SJCRH30 (cell line): ENCODE data around the gene USO1. TPM values are rescaled to one million over a fixed set of nuclear protein-coding genes. Genes with fewer than 3 reads are reported as not detected.

Experiments used
- DNase-seq, 2 experiments: peaks; one replicate each; pipeline ENCODE4 v3.0.0-alpha.2; 2015 to 2020
- H3K27ac ChIP-seq: fragments of 250-450 bp; sonication (Bioruptor Pico); 2 replicates; pipeline ENCODE4 v1.5.1; 2020; ENCODE audit warnings: mild to moderate bottlenecking, moderate library complexity
- H3K27me3 ChIP-seq: fragments of 250-450 bp; sonication (Bioruptor Pico); 2 replicates; pipeline ENCODE4 v1.5.1; 2020; ENCODE audit warnings: mild to moderate bottlenecking, moderate library complexity
- H3K36me3 ChIP-seq: fragments of 250-450 bp; sonication (Bioruptor Pico); 2 replicates; pipeline ENCODE4 v1.5.1; 2020; ENCODE audit warnings: mild to moderate bottlenecking, moderate library complexity
- H3K4me1 ChIP-seq: fragments of 250-450 bp; sonication (Bioruptor Pico); 2 replicates; pipeline ENCODE4 v1.5.1; 2020; ENCODE audit warnings: mild to moderate bottlenecking, moderate library complexity
- H3K4me3 ChIP-seq: fragments of 250-450 bp; sonication (Bioruptor Pico); 2 replicates; pipeline ENCODE4 v1.5.1; 2020; ENCODE audit warnings: mild to moderate bottlenecking, moderate library complexity
- H3K9me3 ChIP-seq: fragments of 250-450 bp; sonication (Bioruptor Pico); replicated peaks from 2 replicates; pipeline ENCODE4 v1.5.1; 2020; ENCODE audit warnings: mild to moderate bottlenecking, moderate library complexity
- total RNA-seq: library from RNA; depleted of rRNA; stranded (reverse); fragments of >200 nt; shearing (Covaris generic); gene quantifications from 2 replicates; pipeline ENCODE4 v1.2.3, GENCODE V29; 2014; rRNA removed

Gene USO1
- total RNA-seq, 1 experiment from 2014 or later = 94.9 TPM

- Histone ChIP-seq H3K9me3 (peaks cover 6% of the 10 kb centered on the region; the same call in 1 of the 2 replicates), H3K4me1 (no peaks in the 10 kb centered on the region), H3K36me3 (no peaks in the 10 kb centered on the region), H3K4me3 (no peak overlapping the region), H3K27me3 (no peaks in the 10 kb centered on the region), H3K27ac (no peak overlapping the region)
- DNase-seq = no peak
Observed at GRCh38 chr4:75858721-75859120, 134.3 kb downstream of the USO1 start.

- no peak overlapping the region for H3K27ac ChIP-seq
- H3K4me1 ChIP-seq = no peaks in the 10 kb centered on the region
- no peak overlapping the region for H3K4me3 ChIP-seq
- no peak for DNase-seq
- H3K36me3 ChIP-seq = no peaks in the 10 kb centered on the region
- H3K27me3 ChIP-seq = no peaks in the 10 kb centered on the region
- H3K9me3 ChIP-seq = 0 out of 2 replicates have a peak, but pooled peaks cover 6% of the 10 kb centered on the region
Observed at GRCh38 chr4:75860606-75861005, 136.2 kb downstream of the USO1 start.

Other genes starting within 250 kb of the USO1 start
- gene RCHY1, start 210.2 kb upstream of the USO1 start, total RNA-seq = 69.7 and 71.5 TPM in 2 replicates
- gene THAP6, start 210.1 kb upstream of the USO1 start, total RNA-seq = 20.3 and 22.1 TPM in 2 replicates
- 0.08 TPM in 1 of 2 replicates, not detected in the other for gene ODAPH, start 168.5 kb upstream of the USO1 start, total RNA-seq
- gene CDKL2, start 94.0 kb upstream of the USO1 start, total RNA-seq = 0.04 TPM in 1 of 2 replicates, not detected in the other
- gene G3BP2, start 51.2 kb upstream of the USO1 start, total RNA-seq = 284 and 301 TPM in 2 replicates
- not detected in 2 replicates for gene PPEF2, start 177.9 kb downstream of the USO1 start, total RNA-seq
- gene NAAA, start 216.4 kb downstream of the USO1 start, total RNA-seq = 11.3 and 11.8 TPM in 2 replicates